CD14-positive monocyte (primary cell): ENCODE data around the gene TRMT112. TPM values are rescaled to one million over a fixed set of nuclear protein-coding genes. Genes with fewer than 3 reads are reported as not detected.

ENCODE experiments used
- DNase-seq, 3 donors: peaks; one replicate each; pipeline ENCODE4 v3.0.0-alpha.2; 2011 to 2022
- H2AFZ ChIP-seq: 2 replicates; pipeline ENCODE4 v1.6.0; 2012; ENCODE audit warnings: mild to moderate bottlenecking, low read depth, low read length, inconsistent platforms; ENCODE audit not compliant: insufficient read depth, poor library complexity, severe bottlenecking
- H3K27ac ChIP-seq, 2 donors: 1 replicate in 1 of 2; 2 replicates in 1 of 2; pipeline ENCODE4 v1.5.1; 2012 to 2013; ENCODE audit warnings: low read length in 2 of 2, control low read depth in 1 of 2, inconsistent platforms in 1 of 2, low read depth in 1 of 2, mild to moderate bottlenecking in 1 of 2
- H3K27me3 ChIP-seq, 2 donors: one replicate each; pipeline versions ENCODE4 v1.6.0 to v1.6.1; 2011 to 2013; ENCODE audit warnings: low read length in 2 of 2; ENCODE audit not compliant: control insufficient read depth in 2 of 2, insufficient read depth in 2 of 2
- H3K36me3 ChIP-seq, 2 donors: replicated peaks in 1 of 2; 1 replicate in 1 of 2; 2 replicates in 1 of 2; pipeline versions ENCODE4 v1.5.1 to v1.6.1; 2012 to 2013; ENCODE audit warnings: low read length in 2 of 2, control low read depth in 1 of 2, inconsistent platforms in 1 of 2, mild to moderate bottlenecking in 1 of 2; ENCODE audit not compliant: insufficient read depth in 2 of 2, control insufficient read depth in 1 of 2
- H3K4me1 ChIP-seq, 2 donors: 1 replicate in 1 of 2; 2 replicates in 1 of 2; pipeline versions ENCODE4 v1.5.1 to v1.6.1; 2012 to 2013; ENCODE audit warnings: low read length in 2 of 2, control low read depth in 1 of 2, inconsistent platforms in 1 of 2, mild to moderate bottlenecking in 1 of 2, moderate library complexity in 1 of 2; ENCODE audit not compliant: insufficient read depth in 2 of 2, control insufficient read depth in 1 of 2
- H3K4me2 ChIP-seq: replicated peaks from 2 replicates; pipeline ENCODE3; 2012; ENCODE audit warnings: low read length, moderate library complexity, mild to moderate bottlenecking; ENCODE audit not compliant: poor library complexity, severe bottlenecking; ENCODE audit errors: extremely low read depth
- H3K4me3 ChIP-seq, 3 experiments: fragments of 200-600 bp in 1 of 3; sonication (generic) in 1 of 3; replicated peaks in 1 of 3; 1 replicate in 2 of 3; 2 replicates in 1 of 3; pipeline ENCODE4 v1.5.1; 2011 to 2013; ENCODE audit warnings: low read length in 3 of 3, mild to moderate bottlenecking in 3 of 3, control low read depth in 2 of 3, low read depth in 2 of 3, inconsistent platforms in 1 of 3, moderate library complexity in 1 of 3
- H3K79me2 ChIP-seq: 2 replicates; pipeline ENCODE4 v1.6.0; 2012; ENCODE audit warnings: mild to moderate bottlenecking, control low read depth, inconsistent platforms, low read length, moderate library complexity; ENCODE audit not compliant: insufficient read depth
- H3K9ac ChIP-seq: 2 replicates; pipeline ENCODE4 v1.6.0; 2017; ENCODE audit warnings: low read length, mild to moderate bottlenecking; ENCODE audit not compliant: insufficient read depth, poor library complexity, severe bottlenecking
- H3K9me3 ChIP-seq, 2 donors: replicated peaks in 1 of 2; 1 replicate in 1 of 2; 2 replicates in 1 of 2; pipeline versions ENCODE4 v1.5.1 to v1.6.1; 2012 to 2013; ENCODE audit warnings: low read length in 2 of 2, control low read depth in 1 of 2; ENCODE audit not compliant: control insufficient read depth in 1 of 2, insufficient read depth in 1 of 2
- H4K20me1 ChIP-seq: 2 replicates; pipeline ENCODE4 v1.6.0; 2012; ENCODE audit warnings: mild to moderate bottlenecking, low read length, control low read depth, moderate library complexity; ENCODE audit not compliant: insufficient read depth
- H3K27ac Mint-ChIP-seq, 7 donors: one replicate each; pipeline ENCODE4 v1.8.0; 2020; ENCODE audit warnings: mild to moderate bottlenecking in 7 of 7, mixed read lengths in 7 of 7, moderate library complexity in 6 of 7, inconsistent platforms in 2 of 7
- H3K27me3 Mint-ChIP-seq, 3 donors: one replicate each; pipeline ENCODE4 v1.8.0; 2021 to 2022; ENCODE audit warnings: low read depth in 3 of 3, mild to moderate bottlenecking in 3 of 3, mixed read lengths in 3 of 3, moderate library complexity in 3 of 3, inconsistent platforms in 1 of 3
- H3K36me3 Mint-ChIP-seq, 2 donors: one replicate each; pipeline ENCODE4 v1.8.0; 2020; ENCODE audit warnings: mixed read lengths in 2 of 2, inconsistent platforms in 1 of 2, mild to moderate bottlenecking in 1 of 2
- H3K4me1 Mint-ChIP-seq: one replicate; pipeline ENCODE4 v1.8.0; 2020; ENCODE audit warnings: mild to moderate bottlenecking, mixed read lengths
- H3K4me3 Mint-ChIP-seq, 2 donors: one replicate each; pipeline ENCODE4 v1.8.0; 2020; ENCODE audit warnings: mild to moderate bottlenecking in 2 of 2, mixed read lengths in 2 of 2, moderate library complexity in 1 of 2
- H3K9me3 Mint-ChIP-seq, 7 donors: one replicate each; pipeline ENCODE4 v1.8.0; 2020 to 2022; ENCODE audit warnings: mixed read lengths in 7 of 7, mild to moderate bottlenecking in 6 of 7, moderate library complexity in 6 of 7, inconsistent platforms in 2 of 7
- CTCF ChIP-seq: fragments of 200-600 bp; IDR thresholded peaks from one replicate; pipeline ENCODE4 v1.8.0; 2022; ENCODE audit warnings: antibody characterized with exemption, mild to moderate bottlenecking
- WGBS: methylation state at CpG from one replicate; pipeline ENCODE4 v1.1.5; 2013; ENCODE audit warnings: missing lambda C conversion rate; ENCODE audit not compliant: insufficient coverage; 5-methylcytosine and 5-hydroxymethylcytosine counted together
- intact Hi-C, 2 donors: fragments of 100-400 bp; cut with micrococcal nuclease; formaldehyde crosslinking; loops; one replicate each; pipeline versions ENCODE4 v1.15.0 to v1.15.1; 2023
- polyA plus RNA-seq, 3 donors: library from polyadenylated mRNA; depleted of rRNA in 1 of 3; unstranded in 2 of 3; stranded (reverse) in 1 of 3; fragments of 300-500 nt in 2 of 3; fragments of >200 nt in 1 of 3; fragmentation: Illumina TruSeq in 2 of 3; gene quantifications; 1 replicate in 2 of 3; 2 replicates in 1 of 3; pipeline ENCODE4 v1.2.3, GENCODE V29; 2012 to 2021

TRMT112 gene
- polyA plus RNA-seq, 3 donors: 162 to 298 (median 254) TPM

- peaks cover 24% of the 10 kb centered on the region for H3K4me1 Mint-ChIP-seq
- peaks cover 5% of the 10 kb centered on the region for H3K79me2 ChIP-seq
- intact Hi-C loops: loop anchor here (1.0 to 2.0 kb wide), 3 partner anchors 14 to 16 kb away; partner anchors contain the start of gene CATSPERZ (in 1 of the 2)
- H3K4me3 Mint-ChIP-seq: peak within 1 kb of the TSS; percentile 86 to 90
- peak within 1 kb of the TSS; percentile 92 to 98 (median 96) for H3K27ac Mint-ChIP-seq
- peaks cover 20 to 24% of the 10 kb centered on the region in 2 donors for H3K4me1 ChIP-seq
- peaks cover 15 to 17% of the 10 kb centered on the region in 2 donors for H3K36me3 Mint-ChIP-seq
- WGBS: 3% methylated on average over 36 of the region's 44 CpGs
- no peaks in the 10 kb centered on the region for H3K36me3 ChIP-seq
- peak within 1 kb of the TSS; percentile 79 for H3K9ac ChIP-seq
- peak within 1 kb of the TSS; percentile 91 to 100 for H3K27ac ChIP-seq
- DNase-seq: peak; percentile 91 to 93 (median 92)
- no peak for TF ChIP-seq CTCF
- H3K4me3 ChIP-seq: peak within 1 kb of the TSS; percentile 74 to 98 (median 81)
- H3K4me2 ChIP-seq: peak within 1 kb of the TSS; percentile 81
- H2AFZ ChIP-seq: peak within 1 kb of the TSS; percentile 84
- H3K27me3 ChIP-seq: no peaks in the 10 kb centered on the region
- H3K9me3 Mint-ChIP-seq: no peaks in the 10 kb centered on the region
- H3K27me3 Mint-ChIP-seq: peaks cover under 1 to 10% (median 2%) of the 10 kb centered on the region in 3 donors
- H3K9me3 ChIP-seq: no peaks in the 10 kb centered on the region
- H4K20me1 ChIP-seq: no peaks in the 10 kb centered on the region
Measured at GRCh38 chr11:64284048-64284961, 33.1 kb downstream of the TRMT112 start, which contains the start of gene BAD. TSS of gene BAD (minus strand) at chr11:64284665. CDS start at chr11:64284368, 297 bp downstream.

- no peak overlapping the region for H2AFZ ChIP-seq
- peaks cover 1 to 4% (median 2%) of the 10 kb centered on the region in 3 donors for H3K27me3 Mint-ChIP-seq
- H3K4me2 ChIP-seq: no peak overlapping the region
- no peak for TF ChIP-seq CTCF
- H3K4me1 ChIP-seq: peaks cover 20 to 24% of the 10 kb centered on the region in 2 donors
- no peak overlapping the region for H3K27ac ChIP-seq
- peak overlapping the region in 4 of 7 donors; percentile 28 to 83 (median 36) for H3K27ac Mint-ChIP-seq
- no peak overlapping the region for H3K9ac ChIP-seq
- H3K9me3 ChIP-seq: no peaks in the 10 kb centered on the region
- peaks cover 4 to 9% of the 10 kb centered on the region in 2 donors for H3K36me3 ChIP-seq
- no peak overlapping the region for H3K4me3 Mint-ChIP-seq
- H3K79me2 ChIP-seq: peaks cover 5% of the 10 kb centered on the region
- H4K20me1 ChIP-seq: no peaks in the 10 kb centered on the region
- no peak for DNase-seq
- intact Hi-C loops: no loop called here
- peaks cover 20 to 21% of the 10 kb centered on the region in 2 donors for H3K36me3 Mint-ChIP-seq
- no peaks in the 10 kb centered on the region for H3K27me3 ChIP-seq
- peaks cover 24% of the 10 kb centered on the region for H3K4me1 Mint-ChIP-seq
- H3K9me3 Mint-ChIP-seq: no peaks in the 10 kb centered on the region
- no peak overlapping the region for H3K4me3 ChIP-seq
- 100% methylated on average over 3 of the region's 3 CpGs for WGBS
Measured at GRCh38 chr11:64283092-64283491, 34.3 kb downstream of the TRMT112 start.
